ENCODE results near the gene TMEM98.
A peak's percentile ranks its signal among the peaks of the same experiment; 100 is the strongest.
"Not testable (repeated sequence)": the region's sequence is repeated elsewhere in the genome, so short reads cannot be mapped to it uniquely, and the experiment has no call there.

TMEM98 gene

GRCh38 chr17:32915245-32915644 lies 12.7 kb upstream of the TMEM98 start:
- DNase-seq (ENCODE audit: low spot score) = no peak

- DNase-seq (ENCODE audit: low spot score) = no peak
These were observed 11.8 kb upstream of the TMEM98 start for GRCh38 chr17:32916134-32916533.

GRCh38 chr17:32917081-32917480 lies 10.9 kb upstream of the TMEM98 start:
- no peak for DNase-seq (ENCODE audit: low spot score)

DNA sequence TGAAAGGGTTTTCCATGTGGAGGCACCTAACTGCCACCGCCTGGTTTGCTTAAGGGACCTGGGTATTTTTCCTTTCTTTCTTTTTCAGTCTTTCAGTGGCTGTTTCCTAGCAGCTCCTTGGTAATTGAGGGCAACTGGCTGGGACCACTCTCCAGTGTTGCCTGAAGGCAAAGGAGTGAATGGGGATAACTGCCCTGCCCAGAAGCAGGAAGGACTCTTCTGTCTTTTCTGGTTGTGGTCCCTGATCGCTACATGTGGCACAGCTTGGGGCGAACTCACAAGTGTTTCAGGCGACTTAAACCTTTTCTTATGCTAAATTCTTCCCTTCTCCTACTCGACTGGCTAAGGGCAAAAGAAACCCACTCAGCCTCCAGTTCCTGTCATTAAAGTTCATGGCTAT lies 10.1 kb upstream of the TMEM98 start:
- DNase-seq (ENCODE audit: low spot score) = no peak

- not testable (repeated sequence) for DNase-seq (ENCODE audit: low spot score)
These were observed 8.1 kb upstream of the TMEM98 start for GRCh38 chr17:32919876-32920275.

DNA sequence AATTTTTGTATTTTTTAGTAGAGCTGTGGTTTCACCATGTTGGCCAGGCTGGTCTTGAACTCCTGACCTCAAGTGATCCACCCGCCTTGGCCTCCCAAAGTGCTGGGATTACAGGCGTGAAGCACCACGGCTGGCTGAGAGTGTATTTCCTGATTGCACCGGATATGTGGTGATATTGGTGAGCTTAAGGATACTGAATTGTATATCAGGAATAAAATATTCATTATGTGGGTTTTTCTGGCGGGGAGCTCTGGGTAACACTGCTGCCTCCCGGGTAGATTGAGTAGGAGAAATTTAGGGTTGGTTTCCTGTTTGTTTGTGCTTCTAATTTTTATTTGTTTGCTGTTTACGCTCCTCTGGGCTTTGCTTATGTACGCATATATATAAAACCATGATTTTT lies 7.7 kb upstream of the TMEM98 start:
- DNase-seq (ENCODE audit: low spot score) = no peak

DNA sequence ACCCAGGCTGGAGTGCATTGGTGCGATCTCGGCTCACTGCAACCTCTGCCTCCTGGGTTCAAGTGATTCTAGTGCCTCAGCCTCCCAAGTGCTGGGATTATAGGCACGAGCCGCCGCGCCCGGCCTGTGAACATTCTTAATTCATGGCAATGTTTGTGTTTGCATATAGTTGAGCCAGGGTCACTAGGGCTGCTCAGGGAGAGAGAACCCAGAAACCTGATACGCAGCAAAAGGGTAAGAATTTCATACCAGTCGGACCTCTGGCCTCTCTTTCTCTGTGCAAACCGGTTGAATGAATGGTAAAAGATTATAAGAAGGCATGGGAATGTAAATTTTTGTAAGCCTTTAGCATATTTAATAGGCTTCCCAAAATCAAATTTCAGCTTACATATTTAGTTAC lies 6.9 kb upstream of the TMEM98 start:
- DNase-seq (ENCODE audit: low spot score) = no peak

GRCh38 chr17:32923905-32924304 lies 4.0 kb upstream of the TMEM98 start:
- DNase-seq (ENCODE audit: low spot score) = not testable (repeated sequence)

DNA sequence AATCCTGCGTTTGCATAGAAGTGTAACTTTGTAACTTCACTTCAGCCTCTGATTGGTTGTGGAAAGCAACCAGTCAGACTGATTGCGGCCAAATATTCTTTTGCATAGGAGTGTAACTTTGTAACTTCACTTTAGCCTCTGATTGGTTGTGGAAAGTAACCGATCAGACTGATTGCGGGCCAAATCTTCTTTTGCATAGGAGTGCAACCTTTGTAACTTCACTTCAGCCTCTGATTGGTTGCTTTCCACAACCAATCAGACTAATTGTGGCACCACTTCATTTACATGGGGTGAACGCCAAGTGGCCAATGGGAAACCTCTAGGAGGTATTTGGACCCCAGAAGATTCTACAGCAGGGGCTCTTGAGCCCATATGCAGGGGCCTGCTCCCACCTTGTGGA lies 1.8 kb upstream of the TMEM98 start:
- DNase-seq (ENCODE audit: low spot score) = no peak

GRCh38 chr17:32926789-32927188 lies 1.2 kb upstream of the TMEM98 start:
- DNase-seq (ENCODE audit: low spot score) = not testable (repeated sequence)

- DNase-seq (ENCODE audit: low spot score) = no peak
These were observed 691 bp upstream of the TMEM98 start for GRCh38 chr17:32927201-32927723.

- no peak for DNase-seq (ENCODE audit: low spot score)
These were observed 908 bp downstream of the TMEM98 start for GRCh38 chr17:32928586-32929535.

GRCh38 chr17:32929588-32929987 lies 1.6 kb downstream of the TMEM98 start:
- no peak for DNase-seq (ENCODE audit: low spot score)

- no peak for DNase-seq (ENCODE audit: low spot score)
These were observed 2.6 kb downstream of the TMEM98 start for GRCh38 chr17:32930512-32930911.

DNA sequence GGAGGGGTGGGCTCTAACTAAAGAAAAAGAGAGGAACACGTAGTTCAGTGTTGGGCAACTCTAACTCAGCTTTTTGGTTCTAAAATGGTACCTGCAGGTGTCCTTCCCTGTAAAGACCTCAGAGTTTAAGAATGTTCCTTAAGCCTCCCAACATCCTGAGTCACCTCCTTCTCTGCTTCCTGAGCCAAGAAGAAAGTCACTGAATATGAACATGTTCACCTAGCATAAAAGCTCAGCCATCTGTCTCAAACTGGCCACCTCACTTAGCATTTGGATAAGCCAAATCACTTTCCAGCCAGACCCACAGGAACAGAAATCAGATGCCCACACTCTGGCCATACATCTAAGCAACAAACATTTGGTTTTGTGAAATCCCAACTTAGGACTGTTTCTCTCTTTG lies 3.7 kb downstream of the TMEM98 start:
- no peak for DNase-seq (ENCODE audit: low spot score)

- no peak for DNase-seq (ENCODE audit: low spot score)
These were observed 5.9 kb downstream of the TMEM98 start for GRCh38 chr17:32933881-32934280.

DNA sequence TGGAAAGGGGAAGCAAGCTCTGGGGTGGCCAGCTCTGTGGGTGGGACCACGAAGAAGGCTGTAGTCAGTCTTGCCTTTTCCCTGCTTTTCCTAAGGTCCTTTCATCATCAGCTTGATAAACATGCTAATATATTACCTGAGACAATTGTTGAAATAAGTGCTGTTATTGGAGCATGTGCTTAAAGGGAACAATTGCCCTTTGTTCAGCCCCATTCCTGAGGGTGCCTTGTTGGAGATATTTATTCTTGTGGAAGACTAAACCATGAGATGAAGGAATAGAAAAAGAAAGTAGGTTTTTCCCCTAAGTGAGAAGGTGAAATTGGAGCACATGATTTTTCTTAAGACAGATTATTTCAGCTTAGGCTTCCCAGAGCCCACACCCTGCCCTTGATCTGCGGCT lies 7.8 kb downstream of the TMEM98 start:
- DNase-seq (ENCODE audit: low spot score) = no peak

DNA sequence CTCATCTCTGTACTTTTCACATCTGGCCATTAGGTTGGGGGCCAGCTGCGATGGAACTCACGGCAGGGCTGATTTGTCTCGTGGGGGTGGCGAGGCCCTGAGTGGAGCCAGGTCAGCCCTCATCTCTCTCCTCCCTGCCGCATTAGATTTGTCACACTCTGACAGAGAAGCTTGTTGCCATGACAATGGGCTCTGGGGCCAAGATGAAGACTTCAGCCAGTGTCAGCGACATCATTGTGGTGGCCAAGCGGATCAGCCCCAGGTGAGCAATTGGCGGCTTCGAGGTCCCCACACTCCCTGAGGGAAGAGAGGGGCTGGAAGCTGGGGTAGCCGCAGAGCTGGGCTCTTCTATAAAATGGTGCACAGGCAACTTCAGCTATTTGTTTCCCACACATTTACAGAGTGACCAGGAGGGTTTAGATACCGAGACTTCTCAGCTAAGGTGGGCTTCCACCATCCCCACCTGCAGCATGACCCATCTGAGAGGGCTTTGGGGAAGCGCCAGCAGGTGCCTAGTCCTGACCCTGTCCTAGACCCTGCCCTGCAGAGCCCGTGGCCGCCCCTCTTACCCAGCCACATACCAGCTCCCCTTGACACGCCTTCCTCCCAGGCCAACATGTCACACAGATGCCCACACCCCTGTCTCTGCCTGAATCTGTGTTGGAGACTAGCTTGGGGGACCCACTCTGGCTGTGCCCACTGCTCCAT lies 8.4 kb downstream of the TMEM98 start:
- no peak for DNase-seq (ENCODE audit: low spot score)

- peak; percentile 54 for DNase-seq (ENCODE audit: low spot score)
These were observed 9.0 kb downstream of the TMEM98 start for GRCh38 chr17:32936894-32937500.

DNA sequence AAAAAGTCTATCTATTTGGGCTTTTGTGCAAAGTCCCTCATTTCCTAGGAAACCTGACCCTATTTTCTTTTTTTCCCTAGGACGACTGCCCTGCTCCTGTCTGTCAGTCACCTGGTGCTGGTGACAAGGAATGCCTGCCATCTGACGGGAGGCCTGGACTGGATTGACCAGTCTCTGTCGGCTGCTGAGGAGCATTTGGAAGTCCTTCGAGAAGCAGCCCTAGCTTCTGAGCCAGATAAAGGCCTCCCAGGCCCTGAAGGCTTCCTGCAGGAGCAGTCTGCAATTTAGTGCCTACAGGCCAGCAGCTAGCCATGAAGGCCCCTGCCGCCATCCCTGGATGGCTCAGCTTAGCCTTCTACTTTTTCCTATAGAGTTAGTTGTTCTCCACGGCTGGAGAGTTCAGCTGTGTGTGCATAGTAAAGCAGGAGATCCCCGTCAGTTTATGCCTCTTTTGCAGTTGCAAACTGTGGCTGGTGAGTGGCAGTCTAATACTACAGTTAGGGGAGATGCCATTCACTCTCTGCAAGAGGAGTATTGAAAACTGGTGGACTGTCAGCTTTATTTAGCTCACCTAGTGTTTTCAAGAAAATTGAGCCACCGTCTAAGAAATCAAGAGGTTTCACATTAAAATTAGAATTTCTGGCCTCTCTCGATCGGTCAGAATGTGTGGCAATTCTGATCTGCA lies 12.9 kb downstream of the TMEM98 start:
- no peak for DNase-seq (ENCODE audit: low spot score)

- no peak for DNase-seq (ENCODE audit: low spot score)
These were observed 13.6 kb downstream of the TMEM98 start for GRCh38 chr17:32941419-32942032.

DNA sequence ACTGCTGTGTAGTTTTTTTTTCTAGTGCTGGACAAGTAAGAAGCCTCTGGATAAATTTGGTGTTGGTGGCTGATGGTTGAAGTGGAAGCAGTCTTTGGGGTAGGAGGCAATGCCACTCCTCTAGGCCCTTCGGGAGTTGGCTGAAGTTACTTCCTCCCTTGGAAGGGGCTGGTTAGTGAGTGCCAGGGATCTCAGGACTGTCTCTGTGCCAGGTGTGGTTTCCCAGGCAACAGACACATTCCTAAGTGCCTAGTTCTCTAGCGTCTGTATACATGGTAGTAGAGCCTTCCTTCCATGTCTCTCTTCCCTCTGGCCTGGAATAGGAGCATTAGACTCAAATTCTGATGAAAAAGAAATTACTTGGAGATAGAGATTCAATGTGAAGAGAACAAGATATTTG lies 15.3 kb downstream of the TMEM98 start:
- no peak for DNase-seq (ENCODE audit: low spot score)
